Smooth muscle cell of bladder (primary cell): ENCODE measurements around the gene CFAP57. TPM values are rescaled to one million over a fixed set of nuclear protein-coding genes. Genes with fewer than 3 reads are reported as not detected.

Experiments used
- total RNA-seq: library from RNA; depleted of rRNA; stranded (reverse); fragments of >200 nt; gene quantifications from 2 replicates; pipeline ENCODE4 v1.2.3, GENCODE V29; 2014

Gene CFAP57
- 0.28 TPM in 2 replicates for total RNA-seq

DNA sequence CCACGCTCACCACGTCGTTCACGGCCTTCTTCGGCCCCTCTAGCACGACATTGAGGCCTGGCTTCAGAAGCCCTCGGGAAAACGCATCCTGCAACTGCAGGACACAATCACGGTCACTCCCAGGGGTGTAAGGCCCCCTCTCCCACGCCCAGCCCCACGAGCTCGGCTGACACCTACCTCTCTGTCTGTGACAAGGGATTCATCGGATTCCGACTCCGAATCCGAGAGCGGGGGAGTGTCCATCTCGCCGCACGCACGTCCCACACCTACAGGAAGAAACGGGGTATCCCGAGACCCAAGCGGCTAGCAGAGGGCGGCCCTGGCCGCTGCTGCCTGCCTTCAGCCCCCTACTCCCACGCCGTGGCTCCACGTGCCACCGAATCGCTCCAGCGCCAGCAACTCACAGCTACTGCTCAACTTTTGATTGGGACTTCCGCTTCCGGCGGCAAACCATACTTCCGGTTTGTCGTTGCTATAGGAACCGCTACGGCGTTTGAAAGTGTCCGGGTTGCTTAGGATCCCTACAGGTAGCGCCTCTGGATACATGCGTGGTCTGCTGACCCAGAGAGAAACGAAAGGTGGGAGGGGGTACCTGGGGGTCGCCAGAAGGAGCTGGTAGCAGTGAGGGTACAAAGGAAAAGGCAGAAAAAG is at the start of gene CFAP57, which contains the start of gene EBNA1BP2:
CFAP57 (plus strand) TSS at position 455 of the 651 bp plus-strand sequence. CDS start 424 bp downstream, outside the sequence.
EBNA1BP2 (minus strand) TSS at position 415 of the 651 bp plus-strand sequence; CDS start at position 243, 172 bp downstream.

DNA sequence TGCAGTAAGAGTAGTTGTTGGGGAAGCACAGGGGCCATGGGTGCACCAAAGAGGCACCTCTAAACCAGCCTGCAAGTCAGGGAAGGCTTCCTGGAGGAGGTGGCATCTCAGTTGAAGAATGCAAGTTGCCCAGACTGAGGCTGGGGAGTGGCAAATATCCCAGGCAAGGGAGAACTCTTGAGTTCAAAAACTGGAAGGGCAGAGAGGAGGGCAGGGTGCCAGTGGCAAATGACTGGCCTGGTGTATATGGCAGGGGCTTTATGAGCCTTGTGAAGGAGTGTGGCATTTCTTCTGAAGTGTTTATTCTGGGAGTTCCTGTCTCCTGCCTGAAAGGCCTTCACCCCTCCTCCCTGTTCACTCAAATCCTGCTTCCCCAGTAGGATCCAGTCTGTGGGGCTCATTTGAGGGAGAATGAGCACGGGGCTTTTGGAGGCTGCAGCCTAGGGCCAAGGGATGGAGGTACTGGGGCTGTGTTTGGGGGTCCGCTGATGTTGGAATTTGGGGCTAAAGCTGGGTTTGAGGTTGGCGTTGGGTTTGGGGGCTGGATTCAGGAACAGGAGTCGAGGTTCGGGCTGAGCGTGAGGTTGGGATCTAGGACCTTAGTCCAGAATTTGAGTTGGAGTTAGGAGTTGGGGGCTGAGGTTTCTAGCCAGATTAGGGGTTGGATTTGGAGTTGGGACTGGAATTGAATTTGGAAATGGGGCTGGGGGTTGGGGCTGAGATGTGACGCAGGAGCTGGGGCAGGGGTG is 97.7 kb downstream of the CFAP57 start, which contains the start of gene TMEM125:
TMEM125 (plus strand) TSS at position 357 of the 749 bp plus-strand sequence. CDS start 2,740 bp downstream, outside the sequence.

DNA sequence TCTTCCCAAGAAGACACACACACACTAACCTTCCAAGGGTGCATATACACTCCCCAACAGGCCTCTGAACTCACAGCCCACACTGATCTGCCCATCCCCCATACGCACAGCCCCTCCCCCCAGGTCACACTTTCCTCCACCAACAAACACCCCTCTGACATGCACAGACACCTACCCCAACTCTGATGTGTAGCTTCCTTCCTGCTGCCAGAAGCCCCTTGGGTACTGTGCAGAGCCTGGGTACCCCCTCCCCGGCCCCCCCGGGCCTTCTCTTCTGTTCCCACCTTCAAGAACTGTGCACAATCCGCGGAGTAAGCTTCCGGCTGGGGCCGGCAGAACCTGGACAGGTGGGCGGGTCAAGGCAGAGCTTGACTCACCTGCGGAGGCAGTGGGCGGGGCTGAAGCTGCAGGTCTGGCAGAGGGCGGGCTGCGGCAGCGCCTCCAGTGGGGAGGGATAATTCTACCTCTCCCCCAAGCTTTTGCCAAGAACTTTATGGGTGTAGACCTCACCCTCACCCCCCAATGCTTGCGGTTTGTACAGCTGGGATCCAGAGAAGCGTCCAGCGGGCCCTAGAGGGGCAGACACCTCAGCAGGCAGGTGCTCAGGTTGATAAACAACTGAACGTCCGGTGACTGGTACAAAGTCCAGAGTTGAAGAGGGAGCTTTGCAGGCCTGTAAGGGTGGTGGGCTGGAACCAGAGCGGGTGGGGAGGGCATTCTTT is 113.3 kb downstream of the CFAP57 start, which contains the start of gene C1orf210:
C1orf210 (minus strand) TSS at position 313 of the 722 bp plus-strand sequence. CDS start 2,311 bp downstream, outside the sequence.

DNA sequence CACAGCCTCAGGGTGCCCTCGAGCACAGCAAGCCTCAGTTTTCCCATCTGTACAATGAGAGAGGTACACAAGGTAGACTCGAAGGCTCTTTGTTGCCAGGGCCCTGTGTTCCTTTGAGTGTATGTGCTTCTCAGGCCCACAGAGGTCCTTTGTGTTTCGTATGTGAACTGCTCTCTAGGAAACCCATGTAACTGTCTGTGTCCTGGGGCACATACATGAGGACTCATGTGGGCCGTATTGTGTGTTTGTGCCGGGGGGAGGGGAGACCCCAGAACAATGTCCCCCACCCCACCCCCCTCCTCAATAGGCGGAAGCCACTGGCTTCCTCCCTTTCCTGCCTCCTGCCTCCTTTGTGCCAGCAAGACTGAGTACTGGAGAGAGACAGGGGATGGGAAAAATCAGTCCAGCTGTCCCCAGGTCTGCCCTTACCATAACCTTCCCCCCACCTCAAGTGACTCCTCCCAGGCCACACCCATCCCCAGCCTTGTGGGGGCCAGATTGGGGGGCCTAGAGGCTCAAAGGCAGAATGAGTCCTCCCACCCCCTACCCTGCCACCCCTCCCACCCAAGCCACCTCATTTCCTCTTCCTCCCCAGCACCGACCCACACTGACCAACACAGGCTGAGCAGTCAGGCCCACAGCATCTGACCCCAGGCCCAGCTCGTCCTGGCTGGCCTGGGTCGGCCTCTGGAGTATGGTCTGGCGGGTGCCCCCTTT is 128.4 kb downstream of the CFAP57 start, which contains the start of gene TIE1:
TIE1 (plus strand) TSS at position 605 of the 717 bp plus-strand sequence; CDS start at position 695, 90 bp downstream.

Other genes with a start within 250 kb of the CFAP57 start
- gene SLC2A1, start 213.5 kb upstream of the CFAP57 start, total RNA-seq: 36.3 and 133 TPM in 2 replicates
- 65.0 and 70.4 TPM in 2 replicates for gene EBNA1BP2, start within 50 bp of the CFAP57 start, total RNA-seq
- gene TMEM125, start 97.7 kb downstream of the CFAP57 start, total RNA-seq: not detected in 2 replicates
- gene C1orf210, start 113.3 kb downstream of the CFAP57 start, total RNA-seq: not detected in 2 replicates
- gene TIE1, start 128.7 kb downstream of the CFAP57 start, total RNA-seq: 0.14 and 1.2 TPM in 2 replicates
- not detected in 2 replicates for gene MPL, start 165.5 kb downstream of the CFAP57 start, total RNA-seq
- 6.7 and 8.7 TPM in 2 replicates for gene CDC20, start 186.7 kb downstream of the CFAP57 start, total RNA-seq
- 43.7 and 48.6 TPM in 2 replicates for gene ELOVL1, start 195.7 kb downstream of the CFAP57 start, total RNA-seq
- 64.2 and 86.8 TPM in 2 replicates for gene MED8, start 217.5 kb downstream of the CFAP57 start, total RNA-seq
- gene SZT2, start 217.6 kb downstream of the CFAP57 start, total RNA-seq: 19.2 and 28.7 TPM in 2 replicates